BJ (cell line): ENCODE measurements around the gene MESP2. TPM values are rescaled to one million over a fixed set of nuclear protein-coding genes. Genes with fewer than 3 reads are reported as not detected.

Experiments used
- CTCF ChIA-PET: fragments of 350-600 bp; formaldehyde crosslinking; extraction: SDS; loops from one replicate; lab custom pipeline; 2021; ENCODE audit warnings: antibody characterized with exemption, inconsistent platforms; lab: Yijun Ruan, JAX
- POLR2A ChIA-PET: fragments of 300-600 bp; sonication (Branson Sonifier 250); formaldehyde crosslinking; extraction: SDS; loops from one replicate; lab custom pipeline; 2021; ENCODE audit warnings: antibody characterized with exemption; lab: Charles Lee
- DNase-seq: peaks from one replicate; pipeline ENCODE4 v3.0.0-alpha.2; 2011; ENCODE audit warnings: low read depth
- H3K27me3 ChIP-seq: 2 replicates; pipeline ENCODE4 v1.6.0; 2011; ENCODE audit warnings: low read length; ENCODE audit not compliant: control insufficient read depth, insufficient read depth
- H3K36me3 ChIP-seq: 2 replicates; pipeline ENCODE4 v1.5.1; 2011; ENCODE audit warnings: low read length; ENCODE audit not compliant: control insufficient read depth, insufficient read depth
- H3K4me3 ChIP-seq: 2 replicates; pipeline ENCODE4 v1.5.1; 2011; ENCODE audit warnings: low read depth, mild to moderate bottlenecking, control low read depth, low read length
- CTCF ChIP-seq: IDR thresholded peaks from 2 replicates; pipeline ENCODE4 v1.5.1; 2011; ENCODE audit warnings: low read depth, mild to moderate bottlenecking, control low read depth, inconsistent platforms, low read length, moderate library complexity; ENCODE audit not compliant: insufficient read depth
- polyA minus RNA-seq: library from RNA; depleted of rRNA, polyadenylated mRNA; stranded (reverse); fragments of >200 nt; gene quantifications from 2 replicates; pipeline ENCODE4 v1.2.3, GENCODE V29; 2011; rRNA and poly(A)+ RNA removed
- polyA plus RNA-seq: library from polyadenylated mRNA; depleted of rRNA; stranded (reverse); fragments of >200 nt; gene quantifications from 2 replicates; pipeline ENCODE4 v1.2.3, GENCODE V29; 2011; rRNA removed

MESP2 gene
- 0.28 and 0.39 TPM in 2 replicates for polyA plus RNA-seq
- not detected in 2 replicates for polyA minus RNA-seq

- ChIA-PET CTCF (interaction anchor here (1.0 to 8.6 kb wide), 5 partner anchors 16 to 111 kb away, joined by 3 to 50 read pairs (median 5); no protein-coding TSS in a partner anchor), POLR2A (no interaction called here)
- peak within 1 kb of the TSS; percentile 40 for H3K4me3 ChIP-seq
- no peaks in the 10 kb centered on the region for H3K27me3 ChIP-seq
- no peaks in the 10 kb centered on the region for H3K36me3 ChIP-seq
- TF ChIP-seq CTCF, result peak; percentile 45
- DNase-seq, result no peak
These were observed at the start of gene MESP2 for GRCh38 chr15:89776274-89777072. MESP2 (plus strand) TSS chr15:89776332; CDS start chr15:89776358, 26 bp downstream.

GRCh38 chr15:89728254-89728653, 47.9 kb upstream of the MESP2 start:
- no peak for DNase-seq
- no peaks in the 10 kb centered on the region for H3K36me3 ChIP-seq
- H3K27me3 ChIP-seq, result peaks cover 19% of the 10 kb centered on the region
- no peak for TF ChIP-seq CTCF
- H3K4me3 ChIP-seq, result no peak overlapping the region
- ChIA-PET POLR2A (no interaction called here), CTCF (interaction anchor here (1.1 to 3.9 kb wide), 3 partner anchors 10 to 147 kb away, joined by 3 to 24 read pairs (median 5); no protein-coding TSS in a partner anchor)

GRCh38 chr15:89731275-89731674, 44.9 kb upstream of the MESP2 start:
- Histone ChIP-seq H3K27me3 (peaks cover 25% of the 10 kb centered on the region), H3K4me3 (no peak overlapping the region), H3K36me3 (no peaks in the 10 kb centered on the region)
- no peak for TF ChIP-seq CTCF
- ChIA-PET POLR2A (no interaction called here), CTCF (interaction anchor here (0.6 to 5.4 kb wide), 6 partner anchors 9 to 241 kb away, joined by 3 to 25 read pairs (median 4); no protein-coding TSS in a partner anchor)
- DNase-seq, result no peak

- CTCF ChIA-PET, result interaction anchor here (0.6 to 5.4 kb wide), 8 partner anchors 8 to 239 kb away, joined by 3 to 25 read pairs (median 4); partner anchors contain the start of gene MESP1
- POLR2A ChIA-PET, result interaction anchor here (0.6 kb wide), 1 partner anchor 300 kb away, joined by 11 read pairs; no protein-coding TSS in a partner anchor
These were observed 43.5 kb upstream of the MESP2 start for GRCh38 chr15:89732451-89733172.

More at GRCh38 chr15:89732451-89733172, 43.5 kb upstream of the MESP2 start:
- Histone ChIP-seq H3K36me3 (no peaks in the 10 kb centered on the region), H3K27me3 (peaks cover 26% of the 10 kb centered on the region), H3K4me3 (no peak overlapping the region)
- no peak for DNase-seq
- TF ChIP-seq CTCF, result no peak
